Lung (tissue), 12 donors: ENCODE measurements around the gene EDC4. TPM values are rescaled to one million over a fixed set of nuclear protein-coding genes. Genes with fewer than 3 reads are reported as not detected.
A peak's percentile ranks its signal among the peaks of the same experiment; 100 is the strongest.

Experiments used
- ATAC-seq: fragments of 200-7000 bp; cut with Tn5 transposase; one replicate; pipeline ENCODE4 v1.9.1; 2020; ENCODE audit warnings: moderate number of reproducible peaks; ENCODE audit not compliant: insufficient read depth, low FRiP score
- DNase-seq, 3 donors: peaks; one replicate each; pipeline ENCODE4 v3.0.0-alpha.2; 2013 to 2017
- H3K27ac ChIP-seq, 2 donors: one replicate each; pipeline ENCODE4 v1.5.1; 2013; ENCODE audit warnings: mild to moderate bottlenecking in 2 of 2, moderate library complexity in 2 of 2, control low read depth in 1 of 2, inconsistent platforms in 1 of 2, low read depth in 1 of 2, low read length in 1 of 2
- H3K27me3 ChIP-seq, 3 donors: one replicate each; pipeline ENCODE4 v1.5.1; 2013; ENCODE audit warnings: low read length in 2 of 3; ENCODE audit not compliant: control insufficient read depth in 3 of 3, insufficient read depth in 3 of 3
- H3K36me3 ChIP-seq, 4 donors: one replicate each; pipeline ENCODE4 v1.5.1; 2013; ENCODE audit warnings: low read length in 4 of 4, mild to moderate bottlenecking in 1 of 4, moderate library complexity in 1 of 4; ENCODE audit not compliant: control insufficient read depth in 4 of 4, insufficient read depth in 4 of 4
- H3K4me1 ChIP-seq, 5 donors: one replicate each; pipeline ENCODE4 v1.5.1; 2013; ENCODE audit warnings: low read length in 5 of 5, mild to moderate bottlenecking in 2 of 5, moderate library complexity in 1 of 5; ENCODE audit not compliant: control insufficient read depth in 5 of 5, insufficient read depth in 5 of 5
- H3K4me3 ChIP-seq: one replicate; pipeline ENCODE4 v1.5.1; 2013; ENCODE audit warnings: mild to moderate bottlenecking, control low read depth, moderate library complexity
- H3K9ac ChIP-seq, 2 donors: one replicate each; pipeline ENCODE4 v1.5.1; 2013; ENCODE audit warnings: low read length in 2 of 2, control low read depth in 1 of 2; ENCODE audit not compliant: insufficient read depth in 1 of 2
- H3K9me3 ChIP-seq, 4 donors: one replicate each; pipeline ENCODE4 v1.5.1; 2013; ENCODE audit warnings: low read length in 3 of 4, mild to moderate bottlenecking in 1 of 4, moderate library complexity in 1 of 4; ENCODE audit not compliant: control insufficient read depth in 4 of 4, insufficient read depth in 3 of 4
- WGBS, 2 donors: extraction: QIAGEN DNeasy Blood & Tissue Kit; methylation state at CpG; one replicate each; pipeline ENCODE4 v1.1.7; 2013; 5-methylcytosine and 5-hydroxymethylcytosine counted together
- polyA plus RNA-seq, 2 donors: library from polyadenylated mRNA; stranded (reverse); fragments of 200-250 nt; gene quantifications; one replicate each; pipeline ENCODE4 v1.2.1, GENCODE V29; 2013
- total RNA-seq, 2 donors: library from RNA; depleted of rRNA in 1 of 2; stranded (reverse); fragments of >200 nt in 1 of 2; gene quantifications; one replicate each; pipeline ENCODE4 v1.2.1, GENCODE V29; 2014 to 2021
- TF ChIP-seq, protein P1 (sequence below): IDR thresholded peaks from 2 replicates; pipeline ENCODE4 v1.5.1; 2012; ENCODE audit warnings: mild to moderate bottlenecking; ENCODE audit errors: control extremely low read depth, extremely low read depth
- donor health status: control.
- donor health status: control.
- donor health status: Bipolar disorder and iron deficiency.
- donor health status: healthy.
- donor health status: DM: yes; HTN: yes; CAD: no.

The EDC4 gene
- total and polyA plus RNA-seq, 4 donors = 33.5 to 60.5 (median 39.5) TPM

DNA sequence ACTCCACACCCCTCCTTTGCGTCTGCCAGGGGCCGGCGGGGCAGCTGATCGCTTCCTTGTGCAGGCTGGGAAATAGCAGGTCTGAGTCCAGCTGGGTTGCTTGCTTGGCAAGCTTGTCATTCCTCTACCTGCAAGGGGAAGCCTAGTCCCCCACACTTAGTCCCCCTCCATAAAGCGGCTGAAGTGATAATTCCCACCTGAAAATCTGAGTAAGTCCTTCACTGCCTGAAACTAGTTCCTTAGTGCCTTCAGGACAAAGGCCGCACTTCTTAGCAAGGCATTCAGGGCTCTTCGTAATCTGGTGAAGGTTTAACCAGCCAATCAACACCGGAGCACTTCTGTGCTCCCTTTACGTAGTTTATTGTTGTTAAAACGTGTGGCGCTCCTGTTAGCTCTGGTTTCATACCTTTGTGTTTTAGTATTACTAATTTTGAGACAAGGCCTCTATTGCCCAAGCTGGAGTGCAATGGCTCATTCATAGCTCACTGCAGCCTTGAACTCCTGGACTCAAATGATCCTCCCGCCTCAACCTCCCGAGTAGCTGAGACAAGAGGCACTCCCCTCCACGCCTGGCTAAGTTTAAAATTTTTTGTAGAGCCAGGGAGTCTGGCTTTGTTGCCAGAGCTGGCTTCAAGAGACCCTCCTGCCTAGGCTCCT lies 21.0 kb downstream of the EDC4 start:
- ATAC-seq (no peak), DNase-seq (peak in 1 of 3 donors; percentile 31)
- Histone ChIP-seq H3K36me3 (no peaks in the 10 kb centered on the region), H3K4me3 (peak overlapping the region; percentile 82), H3K9ac (peak overlapping the region; percentile 94 to 95), H3K9me3 (no peaks in the 10 kb centered on the region), H3K27ac (peak overlapping the region; percentile 95 to 100), H3K27me3 (no peaks in the 10 kb centered on the region), H3K4me1 (peaks cover 7 to 17% (median 8%) of the 10 kb centered on the region in 5 donors)
- TF ChIP-seq, protein P1, sequence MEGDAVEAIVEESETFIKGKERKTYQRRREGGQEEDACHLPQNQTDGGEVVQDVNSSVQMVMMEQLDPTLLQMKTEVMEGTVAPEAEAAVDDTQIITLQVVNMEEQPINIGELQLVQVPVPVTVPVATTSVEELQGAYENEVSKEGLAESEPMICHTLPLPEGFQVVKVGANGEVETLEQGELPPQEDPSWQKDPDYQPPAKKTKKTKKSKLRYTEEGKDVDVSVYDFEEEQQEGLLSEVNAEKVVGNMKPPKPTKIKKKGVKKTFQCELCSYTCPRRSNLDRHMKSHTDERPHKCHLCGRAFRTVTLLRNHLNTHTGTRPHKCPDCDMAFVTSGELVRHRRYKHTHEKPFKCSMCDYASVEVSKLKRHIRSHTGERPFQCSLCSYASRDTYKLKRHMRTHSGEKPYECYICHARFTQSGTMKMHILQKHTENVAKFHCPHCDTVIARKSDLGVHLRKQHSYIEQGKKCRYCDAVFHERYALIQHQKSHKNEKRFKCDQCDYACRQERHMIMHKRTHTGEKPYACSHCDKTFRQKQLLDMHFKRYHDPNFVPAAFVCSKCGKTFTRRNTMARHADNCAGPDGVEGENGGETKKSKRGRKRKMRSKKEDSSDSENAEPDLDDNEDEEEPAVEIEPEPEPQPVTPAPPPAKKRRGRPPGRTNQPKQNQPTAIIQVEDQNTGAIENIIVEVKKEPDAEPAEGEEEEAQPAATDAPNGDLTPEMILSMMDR = no peak
- WGBS, 2 donors = 25 to 31% methylated on average over 14 of the region's 14 CpGs

DNA sequence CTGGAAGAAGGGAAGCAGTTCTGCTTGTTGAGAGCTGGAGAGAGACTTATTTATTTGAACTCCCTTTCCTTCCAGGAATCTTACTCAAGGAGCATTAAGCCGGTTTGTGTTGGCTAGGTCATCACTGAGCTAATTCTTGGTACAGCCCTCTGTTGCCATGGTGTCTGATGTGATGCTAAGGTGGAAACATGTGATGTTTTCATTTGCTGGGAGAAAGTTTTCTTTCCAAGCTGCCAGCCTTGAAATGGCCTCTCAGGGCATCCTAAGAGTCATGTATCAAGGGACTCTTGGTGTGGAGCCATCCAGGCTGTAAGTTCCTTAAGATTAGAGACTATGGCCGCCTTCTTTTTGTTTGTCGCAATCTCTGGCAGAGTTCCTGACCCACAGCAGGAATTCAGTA lies 24.4 kb downstream of the EDC4 start:
- 64 to 73% methylated on average over 3 of the region's 3 CpGs for WGBS, 2 donors
- TF ChIP-seq, protein P1 = no peak
- Histone ChIP-seq H3K27ac (peak overlapping the region in 1 of 2 donors; percentile 8), H3K9me3 (no peaks in the 10 kb centered on the region), H3K27me3 (no peaks in the 10 kb centered on the region), H3K4me3 (no peak overlapping the region), H3K9ac (no peak overlapping the region), H3K4me1 (peaks cover 7 to 16% (median 8%) of the 10 kb centered on the region in 5 donors), H3K36me3 (peaks cover 0 to 3% (median 3%) of the 10 kb centered on the region in 4 donors)
- DNase-seq (no peak), ATAC-seq (no peak)

- WGBS, 2 donors = 90 to 97% methylated on average over 5 of the region's 5 CpGs
- Histone ChIP-seq H3K27me3 (no peaks in the 10 kb centered on the region), H3K9me3 (no peaks in the 10 kb centered on the region), H3K36me3 (peaks cover 0 to 10% (median 4%) of the 10 kb centered on the region in 4 donors), H3K27ac (no peak overlapping the region), H3K4me1 (peaks cover 0 to 6% (median 0%) of the 10 kb centered on the region in 5 donors), H3K4me3 (no peak overlapping the region), H3K9ac (no peak overlapping the region)
- no peak for ATAC-seq
- no peak for DNase-seq
- TF ChIP-seq, protein P1 = no peak
Measured at GRCh38 chr16:67901734-67902133, 28.9 kb downstream of the EDC4 start.
